GM23338 (cell line): ENCODE results near the gene SYCP3. TPM values are rescaled to one million over a fixed set of nuclear protein-coding genes. Genes with fewer than 3 reads are reported as not detected.

Experiments
- ATAC-seq: fragments of 200-7000 bp; cut with Tn5 transposase; 3 replicates; pipeline ENCODE4 v1.9.1; 2020
- DNase-seq: peaks from one replicate; pipeline ENCODE4 v3.0.0-alpha.2; 2015; ENCODE audit warnings: low spot score
- H2AFZ ChIP-seq: fragments of 200-600 bp; sonication (generic); 2 replicates; pipeline ENCODE4 v1.8.0; 2016; ENCODE audit warnings: antibody characterized with exemption, mild to moderate bottlenecking, moderate library complexity
- H3F3A ChIP-seq: fragments of 200-600 bp; sonication (generic); replicated peaks from 2 replicates; pipeline ENCODE4 v1.8.0; 2017; ENCODE audit warnings: antibody characterized with exemption, mixed run types, low read depth
- H3K27ac ChIP-seq: fragments of 200-600 bp; sonication (generic); 2 replicates; pipeline ENCODE4 v1.6.1; 2016; ENCODE audit warnings: low read depth
- H3K27me3 ChIP-seq: fragments of 200-600 bp; sonication (generic); 2 replicates; pipeline ENCODE4 v1.8.0; 2016; ENCODE audit warnings: mild to moderate bottlenecking, mixed run types, moderate library complexity; ENCODE audit not compliant: insufficient read depth
- H3K36me3 ChIP-seq: fragments of 200-600 bp; sonication (generic); 2 replicates; pipeline ENCODE4 v1.8.0; 2016; ENCODE audit warnings: mild to moderate bottlenecking; ENCODE audit not compliant: insufficient read depth
- H3K4me1 ChIP-seq: fragments of 200-600 bp; sonication (generic); 2 replicates; pipeline ENCODE4 v1.8.0; 2016; ENCODE audit warnings: mild to moderate bottlenecking, moderate library complexity; ENCODE audit not compliant: insufficient read depth
- H3K4me2 ChIP-seq: fragments of 200-600 bp; sonication (generic); 2 replicates; pipeline ENCODE4 v1.7.1; 2017; ENCODE audit warnings: mixed run types
- H3K4me3 ChIP-seq: fragments of 200-600 bp; sonication (generic); 2 replicates; pipeline ENCODE4 v1.6.1; 2016; ENCODE audit warnings: mixed run types
- H3K79me2 ChIP-seq: fragments of 200-600 bp; sonication (generic); replicated peaks from 2 replicates; pipeline ENCODE4 v1.8.0; 2017; ENCODE audit warnings: mild to moderate bottlenecking; ENCODE audit not compliant: insufficient read depth
- H3K9me2 ChIP-seq: fragments of 200-600 bp; sonication (generic); 2 replicates; pipeline ENCODE4 v1.8.0; 2017; ENCODE audit not compliant: insufficient read depth
- H4K20me1 ChIP-seq: fragments of 200-600 bp; sonication (generic); replicated peaks from 2 replicates; pipeline ENCODE4 v1.8.0; 2017; ENCODE audit warnings: mild to moderate bottlenecking; ENCODE audit not compliant: insufficient read depth
- H3K27ac Mint-ChIP-seq: 2 replicates; pipeline ENCODE4 v1.8.0; 2020; ENCODE audit warnings: inconsistent platforms, mild to moderate bottlenecking, moderate library complexity, mixed read lengths
- H3K27me3 Mint-ChIP-seq: 3 replicates; pipeline ENCODE4 v1.8.0; 2022; ENCODE audit warnings: low read depth, mild to moderate bottlenecking, moderate library complexity, mixed read lengths, inconsistent platforms; ENCODE audit not compliant: insufficient read depth, poor library complexity
- H3K36me3 Mint-ChIP-seq: 3 replicates; pipeline ENCODE4 v1.8.0; 2021; ENCODE audit warnings: low read depth, mild to moderate bottlenecking, inconsistent platforms, moderate library complexity, mixed read lengths
- H3K4me1 Mint-ChIP-seq: 3 replicates; pipeline ENCODE4 v1.8.0; 2020; ENCODE audit warnings: mild to moderate bottlenecking, inconsistent platforms, mixed read lengths
- H3K4me3 Mint-ChIP-seq: 3 replicates; pipeline ENCODE4 v1.8.0; 2021; ENCODE audit warnings: moderate library complexity, mild to moderate bottlenecking, inconsistent platforms, mixed read lengths
- H3K9me3 Mint-ChIP-seq: 3 replicates; pipeline ENCODE4 v1.8.0; 2020; ENCODE audit warnings: moderate library complexity, mild to moderate bottlenecking, inconsistent platforms, mixed read lengths
- CREB1 ChIP-seq: fragments of 250-450 bp; sonication (Bioruptor Pico); IDR thresholded peaks from 2 replicates; pipeline ENCODE4 v1.5.0; 2020; ENCODE audit warnings: low read depth, mild to moderate bottlenecking, moderate library complexity
- CTCF ChIP-seq, 2 experiments: fragments of 200-600 bp in 1 of 2; sonication (generic) in 1 of 2; conservative IDR thresholded peaks; 2 replicates each; pipeline versions ENCODE4 v1.5.1 to v1.6.1; 2016 to 2017; ENCODE audit warnings: antibody characterized with exemption in 2 of 2, low read depth in 2 of 2, mild to moderate bottlenecking in 2 of 2, moderate library complexity in 1 of 2
- ETS1 ChIP-seq: IDR thresholded peaks from 2 replicates; pipeline ENCODE4 v1.6.1; 2016; ENCODE audit warnings: antibody characterized with exemption
- EZH2 ChIP-seq: fragments of 200-600 bp; sonication (generic); IDR thresholded peaks from one replicate; pipeline ENCODE4 v1.8.0; 2017; ENCODE audit warnings: antibody characterized with exemption, mild to moderate bottlenecking, low read depth; ENCODE audit not compliant: unreplicated experiment
- JUNB ChIP-seq: IDR thresholded peaks from one replicate; pipeline ENCODE4 v1.6.1; 2016; ENCODE audit warnings: antibody characterized with exemption; ENCODE audit not compliant: unreplicated experiment
- NANOG ChIP-seq: IDR thresholded peaks from 2 replicates; pipeline ENCODE4 v1.6.1; 2016; ENCODE audit warnings: antibody characterized with exemption, borderline replicate concordance
- POLR2AphosphoS5 ChIP-seq: IDR thresholded peaks from 2 replicates; pipeline ENCODE4 v1.6.1; 2016; ENCODE audit warnings: antibody characterized with exemption, low read depth
- REST ChIP-seq: IDR thresholded peaks from one replicate; pipeline ENCODE4 v1.6.1; 2018; ENCODE audit warnings: antibody characterized with exemption; ENCODE audit not compliant: unreplicated experiment
- STAT1 ChIP-seq: IDR thresholded peaks from one replicate; pipeline ENCODE4 v1.6.1; 2016; ENCODE audit warnings: antibody characterized with exemption; ENCODE audit not compliant: unreplicated experiment
- ZNF114 ChIP-seq: fragments of 250-450 bp; sonication (Bioruptor Pico); IDR thresholded peaks from 2 replicates; pipeline ENCODE4 v1.5.0; 2020; ENCODE audit warnings: mild to moderate bottlenecking, moderate library complexity
- ZNF331 ChIP-seq: fragments of 250-450 bp; sonication (Bioruptor Pico); IDR thresholded peaks from 2 replicates; pipeline ENCODE4 v1.5.0; 2020; ENCODE audit warnings: low read depth, mild to moderate bottlenecking, moderate library complexity
- polyA plus RNA-seq: library from polyadenylated mRNA; unstranded; fragments of >200 nt; fragmentation: Nextera tagmentation; extraction: Ambion mirVana; gene quantifications from 2 replicates; pipeline ENCODE4 v1.2.1, GENCODE V29; 2016
- total RNA-seq: library from RNA; depleted of rRNA; stranded (reverse); fragments of >200 nt; shearing (Covaris generic); gene quantifications from 2 replicates; pipeline ENCODE4 v1.2.3, GENCODE V29; 2014

Gene SYCP3
- total and polyA plus RNA-seq, 2 experiments from 2014 or later, result 0.07 to 1.5 TPM

- Histone ChIP-seq H4K20me1 (no peaks in the 10 kb centered on the region), H3K36me3 (no peaks in the 10 kb centered on the region), H2AFZ (no peak overlapping the region; the same call in 1 of the 2 replicates), H3K27ac (no peak overlapping the region), H3F3A (no peaks in the 10 kb centered on the region), H3K27me3 (no peaks in the 10 kb centered on the region), H3K4me1 (peaks cover 20% of the 10 kb centered on the region), H3K4me2 (no peak overlapping the region), H3K4me3 (no peak overlapping the region), H3K9me2 (no peaks in the 10 kb centered on the region), H3K79me2 (no peaks in the 10 kb centered on the region)
- H3K27me3 Mint-ChIP-seq, result no peaks in the 10 kb centered on the region
- H3K36me3 Mint-ChIP-seq, result no peaks in the 10 kb centered on the region
- TF ChIP-seq EZH2 (no peak), CTCF (conservative IDR thresholded peaks at IDR 0.05; ENCODE audit: low read depth in 2 of 2) (no peak), CREB1 (CRISPR knock-in tag) (no peak), JUNB (no peak), STAT1 (no peak), NANOG (no peak), ETS1 (no peak), ZNF331 (no peak), ZNF114 (CRISPR knock-in tag) (no peak), POLR2AphosphoS5 (no peak), REST (no peak)
- no peak overlapping the region for H3K27ac Mint-ChIP-seq
- H3K4me3 Mint-ChIP-seq, result no peak overlapping the region
- ATAC-seq, result no peak
- H3K9me3 Mint-ChIP-seq, result no peaks in the 10 kb centered on the region
- H3K4me1 Mint-ChIP-seq, result peaks cover 9% of the 10 kb centered on the region; the same call in 2 of the 3 replicates
- no peak for DNase-seq
Observed at GRCh38 chr12:101686176-101686575, 53.1 kb downstream of the SYCP3 start.
